ENCODE data around the gene ALPK1.
A peak's percentile ranks its signal among the peaks of the same experiment; 100 is the strongest.
"Not testable (repeated sequence)": the region's sequence is repeated elsewhere in the genome, so short reads cannot be mapped to it uniquely, and the experiment has no call there.

Gene ALPK1

GRCh38 chr4:112296949-112297880 is at the start of gene ALPK1:
Gene ALPK1 (plus strand): TSS chr4:112297369.
- no peak for FAIRE-seq

- FAIRE-seq = no peak
Measured at GRCh38 chr4:112251019-112251643, 46.0 kb upstream of the ALPK1 start.

GRCh38 chr4:112252234-112252633 is 44.9 kb upstream of the ALPK1 start:
- FAIRE-seq = no peak

DNA sequence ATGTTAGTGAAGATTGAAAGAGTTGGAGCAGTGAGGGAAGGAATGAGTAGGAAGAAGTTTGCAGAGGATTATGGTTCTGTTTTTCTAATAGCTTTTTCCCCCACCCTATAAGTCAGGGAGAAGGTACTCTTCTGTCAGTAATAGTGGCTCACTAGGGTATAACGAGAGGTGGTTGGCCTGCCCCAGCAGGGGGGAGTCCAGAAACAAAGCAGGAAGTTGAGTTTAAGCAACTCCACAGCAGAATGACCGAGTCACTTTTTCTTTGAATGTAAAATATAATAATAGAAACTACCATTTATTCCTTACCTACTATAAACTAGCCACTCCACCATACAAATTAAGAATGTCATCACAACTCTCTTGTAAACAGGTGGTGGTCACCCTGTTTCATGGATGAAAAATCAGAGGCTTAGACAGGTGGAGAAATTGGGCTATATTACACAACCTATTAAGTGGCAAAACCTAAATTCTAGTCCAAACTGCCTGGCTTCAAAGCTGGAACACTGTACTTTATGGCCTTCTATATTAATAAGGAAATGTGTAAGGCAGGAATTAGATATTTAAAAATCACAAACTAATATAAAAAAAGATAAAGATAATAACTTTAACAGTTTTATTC is 43.7 kb upstream of the ALPK1 start:
- no peak for FAIRE-seq

DNA sequence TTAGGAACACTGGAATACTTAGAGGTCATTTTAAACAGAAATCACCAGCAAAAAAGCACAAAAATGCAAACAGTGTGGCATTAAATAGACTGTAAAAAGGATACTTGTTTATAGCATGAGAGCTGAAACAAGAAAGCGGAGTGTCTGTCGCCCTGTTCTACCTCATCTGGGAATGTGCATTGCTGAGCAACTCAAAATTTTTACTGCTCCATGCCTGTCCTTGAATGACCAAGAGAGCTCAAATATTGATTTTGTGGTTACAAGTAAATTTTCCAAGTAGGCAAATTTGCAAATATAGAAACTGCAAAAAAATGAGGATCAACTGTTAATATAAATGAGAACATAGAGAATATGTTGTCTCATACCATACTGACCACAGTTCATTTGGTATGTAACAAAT is 40.1 kb upstream of the ALPK1 start:
- FAIRE-seq = no peak

DNA sequence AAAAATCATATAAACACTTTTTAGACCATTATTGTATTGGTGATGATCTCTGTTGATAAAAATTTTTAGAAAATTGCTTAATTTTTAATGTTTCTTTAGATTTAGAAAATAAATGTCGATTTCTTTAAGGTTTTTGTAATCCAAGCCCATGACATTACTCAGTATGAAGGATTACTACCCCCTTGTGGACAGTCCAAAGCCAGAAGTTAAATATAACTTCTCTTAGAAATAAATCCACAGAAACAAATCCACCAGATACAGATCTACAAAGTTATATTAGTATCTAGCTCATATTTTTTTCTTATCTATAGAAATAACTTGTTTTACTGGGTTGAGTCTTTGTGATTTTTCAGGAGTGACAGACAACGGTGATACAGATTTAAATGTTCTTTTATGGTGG is 30.3 kb upstream of the ALPK1 start:
- FAIRE-seq = peak; percentile 95

GRCh38 chr4:112270051-112270450 is 27.1 kb upstream of the ALPK1 start:
- no peak for FAIRE-seq

- FAIRE-seq = no peak
Measured at GRCh38 chr4:112270640-112271421, 26.3 kb upstream of the ALPK1 start.

GRCh38 chr4:112272292-112272691 is 24.9 kb upstream of the ALPK1 start:
- no peak for FAIRE-seq

GRCh38 chr4:112274959-112275358 is 22.2 kb upstream of the ALPK1 start:
- no peak for FAIRE-seq

GRCh38 chr4:112276113-112276512 is 21.1 kb upstream of the ALPK1 start:
- no peak for FAIRE-seq

- no peak for FAIRE-seq
Measured at GRCh38 chr4:112277220-112277619, 19.9 kb upstream of the ALPK1 start.

GRCh38 chr4:112277705-112278448 is 19.3 kb upstream of the ALPK1 start:
- FAIRE-seq = no peak

GRCh38 chr4:112279025-112279881 is 17.9 kb upstream of the ALPK1 start:
- FAIRE-seq = no peak

- no peak for FAIRE-seq
Measured at GRCh38 chr4:112279882-112280315, 17.3 kb upstream of the ALPK1 start.

- FAIRE-seq = no peak
Measured at GRCh38 chr4:112280386-112281056, 16.6 kb upstream of the ALPK1 start.

DNA sequence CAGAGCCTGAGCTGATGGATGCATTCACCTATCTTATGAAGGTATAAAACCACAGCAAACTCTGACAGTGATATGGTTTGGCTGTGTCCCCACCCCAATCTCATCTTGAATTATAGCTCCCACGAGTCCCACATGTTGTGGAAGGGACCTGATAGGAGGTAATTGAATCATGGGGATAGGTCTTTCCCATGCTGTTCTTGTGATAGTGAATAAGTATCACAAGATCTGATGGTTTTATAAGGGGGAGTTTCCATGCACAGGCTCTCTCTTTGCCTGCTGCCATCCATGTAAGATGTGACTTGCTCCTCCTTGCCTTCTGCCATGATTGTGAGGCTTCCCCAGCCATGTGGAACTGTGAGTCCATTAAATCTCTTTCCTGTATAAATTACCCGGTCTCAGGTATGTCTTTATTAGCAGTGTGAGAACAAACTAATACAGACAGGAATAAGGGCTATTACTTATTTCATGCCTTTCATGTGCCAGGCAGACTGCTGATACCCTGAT is 15.2 kb upstream of the ALPK1 start:
- FAIRE-seq = not testable (repeated sequence)

DNA sequence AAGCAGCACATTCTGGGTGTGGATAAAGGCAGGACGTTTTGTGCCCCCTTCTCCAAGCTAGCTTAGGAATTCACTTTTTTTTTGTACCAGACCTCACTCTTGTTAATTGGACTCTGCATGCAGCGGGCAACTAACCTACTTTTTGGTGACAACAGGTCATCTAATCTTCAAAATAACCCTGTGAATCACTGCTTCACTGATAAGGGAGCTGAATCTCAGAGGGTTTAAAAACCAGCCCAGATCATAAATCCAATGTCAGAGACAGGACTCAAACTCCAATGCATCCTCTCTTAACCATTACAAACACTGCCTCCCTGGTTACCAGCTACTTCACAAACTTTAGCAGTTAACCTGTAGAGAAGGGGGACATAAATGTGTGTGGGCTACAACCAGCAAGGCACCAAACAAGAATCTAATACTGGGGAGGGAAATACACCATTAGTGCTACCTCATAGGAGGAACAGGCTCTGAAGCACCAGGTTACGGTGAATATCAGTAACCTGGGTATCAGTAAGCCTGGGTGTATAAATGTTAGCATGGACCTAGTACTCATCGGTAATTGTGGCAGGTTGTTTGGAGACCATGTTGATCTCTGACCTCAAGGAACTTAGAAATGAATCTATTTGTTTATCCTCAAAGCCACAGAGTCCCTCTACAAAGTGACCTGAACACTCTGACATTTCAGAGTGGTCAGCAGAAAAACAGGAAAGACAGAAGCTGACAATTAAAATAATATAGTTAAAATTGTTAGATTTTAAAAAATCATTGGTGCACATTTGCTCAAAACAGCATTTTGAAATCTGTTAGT is 14.1 kb upstream of the ALPK1 start:
- FAIRE-seq = no peak

DNA sequence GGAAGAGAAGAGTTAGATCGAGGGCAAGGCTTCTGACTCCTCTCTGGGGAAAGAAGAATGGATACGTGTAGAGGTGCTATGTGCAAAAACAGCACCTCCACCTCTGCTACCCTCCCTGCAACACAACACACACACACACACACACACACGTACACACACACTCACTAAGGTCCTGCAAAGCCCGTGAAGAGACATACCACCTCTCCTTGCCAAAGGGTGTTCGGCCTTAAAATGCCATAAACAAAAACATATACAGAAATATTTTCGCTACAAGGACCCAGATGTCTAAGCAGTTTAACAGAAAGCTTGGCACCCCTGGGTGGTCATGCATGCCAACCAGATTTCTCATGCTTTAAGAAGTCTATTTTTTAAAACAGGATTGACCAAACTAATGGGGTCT is 13.0 kb upstream of the ALPK1 start:
- FAIRE-seq = no peak
